Endothelial cell of umbilical vein (primary cell): Measurements from ENCODE around the gene FOXP1. TPM values are rescaled to one million over a fixed set of nuclear protein-coding genes. Genes with fewer than 3 reads are reported as not detected.

Experiments
- Bru-seq: library from RNA; stranded (reverse); fragments of 400-500 nt; gene quantifications from one replicate; lab custom pipeline; 2021; lab: Mats Ljungman, UMichigan
- BruChase-seq, 2 experiments: library from RNA; stranded (reverse); fragments of 400-500 nt; gene quantifications; one replicate each; lab custom pipeline; 2021; lab: Mats Ljungman, UMichigan
- BruUV-seq: library from RNA; stranded (reverse); fragments of 400-500 nt; replicated peaks from 2 replicates; lab custom pipeline; 2021; lab: Mats Ljungman, UMichigan
- CTCF ChIA-PET: fragments of 300-600, 350-600 bp; sonication (Branson Sonifier 250); formaldehyde crosslinking; loops from one replicate; lab custom pipeline; 2021; ENCODE audit warnings: antibody characterized with exemption, inconsistent platforms; lab: Charles Lee
- POLR2A ChIA-PET: fragments of 300-600, 350-600 bp; sonication (Branson Sonifier 250); formaldehyde crosslinking; loops from one replicate; lab custom pipeline; 2021; ENCODE audit warnings: antibody characterized with exemption, inconsistent platforms; lab: Charles Lee
- DNase-seq: peaks from one replicate; pipeline ENCODE4 v3.0.0-alpha.2; 2011; ENCODE audit warnings: low read depth, low spot score
- FAIRE-seq: peaks from 2 replicates; lab custom pipeline; 2011; peaks lifted over from hg19 to GRCh38; lab: Jason Lieb, UNC
- H2AFZ ChIP-seq: 2 replicates; pipeline ENCODE4 v1.6.0; 2012; ENCODE audit warnings: low read depth, low read length, control low read depth, inconsistent platforms
- H3K27ac ChIP-seq: 2 replicates; pipeline ENCODE4 v1.5.1; 2011; ENCODE audit warnings: low read depth, mild to moderate bottlenecking, control low read depth, low read length, moderate library complexity; ENCODE audit not compliant: insufficient read depth
- H3K27me3 ChIP-seq, 2 experiments: 2 replicates each; pipeline versions ENCODE4 v1.6.0 to v1.6.1; 2011; ENCODE audit warnings: low read length in 2 of 2, mixed read lengths in 1 of 2; ENCODE audit not compliant: control insufficient read depth in 2 of 2, insufficient read depth in 2 of 2
- H3K36me3 ChIP-seq, 2 experiments: 2 replicates in 1 of 2; 3 replicates in 1 of 2; pipeline ENCODE4 v1.5.1; 2011; ENCODE audit warnings: low read length in 2 of 2, mild to moderate bottlenecking in 1 of 2, moderate library complexity in 1 of 2; ENCODE audit not compliant: control insufficient read depth in 2 of 2, insufficient read depth in 2 of 2; ENCODE audit errors: extremely low read depth in 1 of 2
- H3K4me1 ChIP-seq: 3 replicates; pipeline ENCODE4 v1.5.1; 2011; ENCODE audit warnings: mild to moderate bottlenecking, low read length; ENCODE audit not compliant: control insufficient read depth, insufficient read depth; ENCODE audit errors: extremely low read depth
- H3K4me2 ChIP-seq: 2 replicates; pipeline ENCODE4 v1.6.1; 2011; ENCODE audit warnings: low read length, control low read depth, mixed read lengths; ENCODE audit not compliant: insufficient read depth
- H3K4me3 ChIP-seq, 3 experiments: fragments of 200-600 bp in 1 of 3; sonication (generic), shearing (Covaris generic) in 1 of 3; replicated peaks in 1 of 3; 2 replicates each; pipeline ENCODE4 v1.5.1; 2011 to 2016; ENCODE audit warnings: control low read depth in 3 of 3, low read length in 3 of 3, mild to moderate bottlenecking in 2 of 3, inconsistent platforms in 1 of 3, low read depth in 1 of 3, moderate library complexity in 1 of 3; ENCODE audit not compliant: insufficient read depth in 1 of 3
- H3K79me2 ChIP-seq: 2 replicates; pipeline ENCODE4 v1.6.0; 2012; ENCODE audit warnings: low read length, inconsistent platforms; ENCODE audit not compliant: control insufficient read depth, insufficient read depth
- H3K9ac ChIP-seq: replicated peaks from 2 replicates; pipeline ENCODE3; 2011; ENCODE audit warnings: low read length, control low read depth; ENCODE audit not compliant: insufficient read depth; ENCODE audit errors: extremely low read depth
- H3K9me1 ChIP-seq: replicated peaks from 3 replicates; pipeline ENCODE4 v1.6.0; 2011; ENCODE audit warnings: mild to moderate bottlenecking, low read length; ENCODE audit not compliant: control insufficient read depth, insufficient read depth; ENCODE audit errors: extremely low read depth
- H3K9me3 ChIP-seq: replicated peaks from 2 replicates; pipeline ENCODE4 v1.5.1; 2012; ENCODE audit warnings: low read length, inconsistent platforms; ENCODE audit not compliant: control insufficient read depth, insufficient read depth
- H4K20me1 ChIP-seq: replicated peaks from 2 replicates; pipeline ENCODE3; 2011; ENCODE audit warnings: mild to moderate bottlenecking, low read length; ENCODE audit not compliant: control insufficient read depth, insufficient read depth; ENCODE audit errors: extremely low read depth
- GATA2 ChIP-seq: IDR thresholded peaks from 2 replicates; pipeline ENCODE4 v1.7.0; 2011; ENCODE audit warnings: low read depth, mild to moderate bottlenecking, moderate library complexity, mixed read lengths, low read length; ENCODE audit not compliant: insufficient read length, insufficient read depth
- JUN ChIP-seq: IDR thresholded peaks from 2 replicates; pipeline ENCODE4 v1.6.1; 2011; ENCODE audit warnings: borderline replicate concordance, low read depth; ENCODE audit not compliant: insufficient read length, insufficient read depth
- POLR2A ChIP-seq: IDR thresholded peaks from 2 replicates; pipeline ENCODE4 v1.6.1; 2012; ENCODE audit warnings: low read depth, mild to moderate bottlenecking, control low read depth, low read length
- POLR2AphosphoS5 ChIP-seq: IDR thresholded peaks from 2 replicates; pipeline ENCODE4 v1.6.1; 2012; ENCODE audit warnings: low read depth, mild to moderate bottlenecking, control low read depth, low read length, moderate library complexity; ENCODE audit not compliant: insufficient read depth
- dilution Hi-C: fragments of 300-500 bp; cut with MboI; formaldehyde crosslinking; loops from one replicate; pipeline ENCODE4 v1.15.0; 2019; ENCODE audit warnings: low sequenced_read_pairs; ENCODE audit not compliant: extremely low pct_ligation_motif_present
- intact Hi-C: fragments of 100-400 bp; cut with micrococcal nuclease; formaldehyde crosslinking; loops from one replicate; pipeline ENCODE4 v1.10.0; 2022
- long read RNA-seq: library from polyadenylated mRNA; stranded (forward); transcript quantifications from one replicate; pipeline ENCODE4 v2.0.0, GENCODE V29; 2021
- polyA minus RNA-seq, 3 experiments: library from RNA; depleted of rRNA, polyadenylated mRNA; stranded (reverse); fragments of >200 nt; gene quantifications; 1 replicate in 1 of 3; 2 replicates in 2 of 3; pipeline ENCODE4 v1.2.3, GENCODE V29; 2011
- polyA plus RNA-seq, 4 experiments: library from polyadenylated mRNA; depleted of rRNA in 3 of 4; stranded (reverse) in 3 of 4; unstranded in 1 of 4; fragments of >200 nt; gene quantifications; 2 replicates each; pipeline versions ENCODE4 v1.2.1 to v1.2.3, GENCODE V29; 2011 to 2012; ENCODE audit warnings: missing spikeins in 1 of 4
- total RNA-seq: library from RNA; stranded (reverse); gene quantifications from 2 replicates; pipeline ENCODE4 v1.2.3, GENCODE V29; 2021
- TF ChIP-seq, protein P1 (sequence below), 2 donors: IDR thresholded peaks; 1 replicate in 1 of 2; 2 replicates in 1 of 2; pipeline ENCODE4 v1.5.1; 2011; ENCODE audit warnings: low read length in 2 of 2, mild to moderate bottlenecking in 2 of 2, moderate library complexity in 2 of 2, control low read depth in 1 of 2, inconsistent platforms in 1 of 2, low read depth in 1 of 2; ENCODE audit not compliant: insufficient read depth in 1 of 2; ENCODE audit errors: extremely low read depth in 1 of 2

The FOXP1 gene
- total RNA-seq (96.9 and 107 TPM in 2 replicates), polyA plus RNA-seq (40.9 and 41.0 TPM in 2 replicates), polyA minus RNA-seq (241 and 261 TPM in 2 replicates), Bru-seq, nascent RNA (percentile 95 among the genes with signal in this experiment), BruChase-seq, experiment 1, labeled RNA remaining after a 6-hour chase (percentile 94 among the genes with signal in this experiment), BruChase-seq, experiment 2, labeled RNA remaining after a 2-hour chase (percentile 98 among the genes with signal in this experiment)
- polyA plus RNA-seq (2011; cell fraction: cytosol; rRNA removed), result 33.9 and 34.0 TPM in 2 replicates
- 101 and 110 TPM in 2 replicates for polyA plus RNA-seq (2011; cell fraction: nucleus; rRNA removed)
- polyA plus RNA-seq (2012), result 35.9 and 41.9 TPM in 2 replicates
- polyA minus RNA-seq (2011; cell fraction: cytosol; rRNA and poly(A)+ RNA removed), result 13.8 TPM
- polyA minus RNA-seq (2011; cell fraction: nucleus; rRNA and poly(A)+ RNA removed), result 607 and 766 TPM in 2 replicates
- long read RNA-seq, transcript FOXP1-273 (15 exons, 1,948 nt), result major isoform, 7 of 63 reads
- long read RNA-seq, partial matches to known transcripts, result 8 of 63 reads
- long read RNA-seq, other reads (novel, unspliced or antisense), result 37 of 63 reads

DNA sequence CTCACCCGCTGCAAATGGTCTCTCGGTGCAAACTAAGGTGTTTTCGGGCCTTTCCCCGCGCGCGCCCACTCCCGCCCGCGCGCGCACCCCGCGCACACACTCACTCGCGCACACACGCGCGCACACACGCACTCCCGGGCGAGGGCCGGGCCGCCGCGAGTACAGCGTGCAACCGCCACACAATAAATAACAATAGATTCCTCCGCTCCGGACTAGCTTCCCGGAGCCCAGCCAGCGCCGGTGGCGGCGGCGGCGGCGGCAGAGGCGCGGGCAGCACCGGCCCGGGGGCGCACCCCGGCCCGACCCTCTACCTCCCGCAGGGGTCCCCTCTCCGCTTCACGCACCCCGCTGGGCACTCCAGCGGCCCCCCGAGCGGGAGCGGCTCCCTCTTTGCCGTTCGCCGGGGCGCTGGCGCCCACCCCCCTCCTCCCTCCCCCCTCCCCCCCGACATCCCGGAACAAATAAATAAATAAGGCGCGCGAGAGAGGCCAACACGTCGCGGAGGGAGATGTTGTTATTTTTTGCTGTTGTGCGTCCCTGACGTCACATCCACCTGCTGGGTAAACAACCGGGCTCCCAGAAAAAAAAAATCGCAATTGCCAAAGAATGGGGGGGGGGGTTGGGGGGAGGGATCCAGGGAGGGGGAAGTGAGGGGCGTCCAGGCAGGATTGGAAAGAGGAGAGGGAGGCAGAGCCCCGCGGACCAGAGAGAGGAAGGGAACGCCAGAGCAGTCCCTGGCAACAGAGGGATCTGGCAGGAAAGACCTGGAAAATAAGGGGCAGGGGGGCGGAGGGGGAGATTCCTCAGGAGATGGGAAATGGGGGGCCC lies at the start of gene FOXP1:
TSS of gene FOXP1 (minus strand) at position 163 of the 828 bp plus-strand sequence. CDS start 385,347 bp downstream, outside the sequence.
- dilution Hi-C loops (no loop called here), intact Hi-C loops (loop anchor here (1.0 to 5.0 kb wide), 7 partner anchors 139 to 601 kb away; no protein-coding TSS in a partner anchor)
- H3K27me3 ChIP-seq, result no peaks in the 10 kb centered on the region
- TF ChIP-seq, protein P1, sequence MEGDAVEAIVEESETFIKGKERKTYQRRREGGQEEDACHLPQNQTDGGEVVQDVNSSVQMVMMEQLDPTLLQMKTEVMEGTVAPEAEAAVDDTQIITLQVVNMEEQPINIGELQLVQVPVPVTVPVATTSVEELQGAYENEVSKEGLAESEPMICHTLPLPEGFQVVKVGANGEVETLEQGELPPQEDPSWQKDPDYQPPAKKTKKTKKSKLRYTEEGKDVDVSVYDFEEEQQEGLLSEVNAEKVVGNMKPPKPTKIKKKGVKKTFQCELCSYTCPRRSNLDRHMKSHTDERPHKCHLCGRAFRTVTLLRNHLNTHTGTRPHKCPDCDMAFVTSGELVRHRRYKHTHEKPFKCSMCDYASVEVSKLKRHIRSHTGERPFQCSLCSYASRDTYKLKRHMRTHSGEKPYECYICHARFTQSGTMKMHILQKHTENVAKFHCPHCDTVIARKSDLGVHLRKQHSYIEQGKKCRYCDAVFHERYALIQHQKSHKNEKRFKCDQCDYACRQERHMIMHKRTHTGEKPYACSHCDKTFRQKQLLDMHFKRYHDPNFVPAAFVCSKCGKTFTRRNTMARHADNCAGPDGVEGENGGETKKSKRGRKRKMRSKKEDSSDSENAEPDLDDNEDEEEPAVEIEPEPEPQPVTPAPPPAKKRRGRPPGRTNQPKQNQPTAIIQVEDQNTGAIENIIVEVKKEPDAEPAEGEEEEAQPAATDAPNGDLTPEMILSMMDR (IDR thresholded peaks at IDR 0.05; ENCODE audit: extremely low read depth in 1 of 2, insufficient read depth in 1 of 2, low read depth in 1 of 2, low read length in 2 of 2), result no peak
- peak; percentile 50 for TF ChIP-seq POLR2AphosphoS5
- no peak for TF ChIP-seq POLR2A
- TF ChIP-seq JUN, result no peak
- no peak for TF ChIP-seq GATA2
- H3K9ac ChIP-seq, result peak within 1 kb of the TSS; percentile 88
- H4K20me1 ChIP-seq, result no peaks in the 10 kb centered on the region
- FAIRE-seq (no peak), DNase-seq (peak; percentile 79)
- peak within 1 kb of the TSS; percentile 92 for H2AFZ ChIP-seq
- H3K9me1 ChIP-seq, result no peaks in the 10 kb centered on the region
- peaks cover 42% of the 10 kb centered on the region for H3K4me1 ChIP-seq
- POLR2A ChIA-PET, result interaction anchor here (0.7 kb wide), 2 partner anchors 66 to 595 kb away, joined by 3 to 4 read pairs; no protein-coding TSS in a partner anchor
- H3K9me3 ChIP-seq, result no peaks in the 10 kb centered on the region
- H3K79me2 ChIP-seq, result peaks cover 14% of the 10 kb centered on the region
- no peaks in the 10 kb centered on the region for H3K36me3 ChIP-seq
- peak within 1 kb of the TSS; percentile 78 for H3K27ac ChIP-seq
- no TSS peak for BruUV-seq
- peak within 1 kb of the TSS; percentile 95 for H3K4me2 ChIP-seq
- peak within 1 kb of the TSS; percentile 76 to 91 (median 84) for H3K4me3 ChIP-seq
- CTCF ChIA-PET, result interaction anchor here (1.5 to 5.1 kb wide), 8 partner anchors 47 to 1033 kb away, joined by 3 to 25 read pairs (median 6); no protein-coding TSS in a partner anchor
